Endothelial cell of umbilical vein (primary cell): Measurements from ENCODE around the gene CPNE2. TPM values are rescaled to one million over a fixed set of nuclear protein-coding genes. Genes with fewer than 3 reads are reported as not detected.
A peak's percentile ranks its signal among the peaks of the same experiment; 100 is the strongest.

Source experiments
- BruUV-seq: library from RNA; stranded (reverse); fragments of 400-500 nt; replicated peaks from 2 replicates; lab custom pipeline; 2021; lab: Mats Ljungman, UMichigan
- CTCF ChIA-PET: fragments of 300-600, 350-600 bp; sonication (Branson Sonifier 250); formaldehyde crosslinking; loops from one replicate; lab custom pipeline; 2021; ENCODE audit warnings: antibody characterized with exemption, inconsistent platforms; lab: Charles Lee
- POLR2A ChIA-PET: fragments of 300-600, 350-600 bp; sonication (Branson Sonifier 250); formaldehyde crosslinking; loops from one replicate; lab custom pipeline; 2021; ENCODE audit warnings: antibody characterized with exemption, inconsistent platforms; lab: Charles Lee
- DNase-seq: peaks from one replicate; pipeline ENCODE4 v3.0.0-alpha.2; 2011; ENCODE audit warnings: low read depth, low spot score
- FAIRE-seq: peaks from 2 replicates; lab custom pipeline; 2011; peaks lifted over from hg19 to GRCh38; lab: Jason Lieb, UNC
- H2AFZ ChIP-seq: 2 replicates; pipeline ENCODE4 v1.6.0; 2012; ENCODE audit warnings: low read depth, low read length, control low read depth, inconsistent platforms
- H3K27ac ChIP-seq: 2 replicates; pipeline ENCODE4 v1.5.1; 2011; ENCODE audit warnings: low read depth, mild to moderate bottlenecking, control low read depth, low read length, moderate library complexity; ENCODE audit not compliant: insufficient read depth
- H3K27me3 ChIP-seq, 2 experiments: 2 replicates each; pipeline versions ENCODE4 v1.6.0 to v1.6.1; 2011; ENCODE audit warnings: low read length in 2 of 2, mixed read lengths in 1 of 2; ENCODE audit not compliant: control insufficient read depth in 2 of 2, insufficient read depth in 2 of 2
- H3K36me3 ChIP-seq, 2 experiments: 2 replicates in 1 of 2; 3 replicates in 1 of 2; pipeline ENCODE4 v1.5.1; 2011; ENCODE audit warnings: low read length in 2 of 2, mild to moderate bottlenecking in 1 of 2, moderate library complexity in 1 of 2; ENCODE audit not compliant: control insufficient read depth in 2 of 2, insufficient read depth in 2 of 2; ENCODE audit errors: extremely low read depth in 1 of 2
- H3K4me1 ChIP-seq: 3 replicates; pipeline ENCODE4 v1.5.1; 2011; ENCODE audit warnings: mild to moderate bottlenecking, low read length; ENCODE audit not compliant: control insufficient read depth, insufficient read depth; ENCODE audit errors: extremely low read depth
- H3K4me2 ChIP-seq: 2 replicates; pipeline ENCODE4 v1.6.1; 2011; ENCODE audit warnings: low read length, control low read depth, mixed read lengths; ENCODE audit not compliant: insufficient read depth
- H3K4me3 ChIP-seq, 3 experiments: fragments of 200-600 bp in 1 of 3; sonication (generic), shearing (Covaris generic) in 1 of 3; replicated peaks in 1 of 3; 2 replicates each; pipeline ENCODE4 v1.5.1; 2011 to 2016; ENCODE audit warnings: control low read depth in 3 of 3, low read length in 3 of 3, mild to moderate bottlenecking in 2 of 3, inconsistent platforms in 1 of 3, low read depth in 1 of 3, moderate library complexity in 1 of 3; ENCODE audit not compliant: insufficient read depth in 1 of 3
- H3K79me2 ChIP-seq: 2 replicates; pipeline ENCODE4 v1.6.0; 2012; ENCODE audit warnings: low read length, inconsistent platforms; ENCODE audit not compliant: control insufficient read depth, insufficient read depth
- H3K9ac ChIP-seq: replicated peaks from 2 replicates; pipeline ENCODE3; 2011; ENCODE audit warnings: low read length, control low read depth; ENCODE audit not compliant: insufficient read depth; ENCODE audit errors: extremely low read depth
- H3K9me1 ChIP-seq: replicated peaks from 3 replicates; pipeline ENCODE4 v1.6.0; 2011; ENCODE audit warnings: mild to moderate bottlenecking, low read length; ENCODE audit not compliant: control insufficient read depth, insufficient read depth; ENCODE audit errors: extremely low read depth
- H3K9me3 ChIP-seq: replicated peaks from 2 replicates; pipeline ENCODE4 v1.5.1; 2012; ENCODE audit warnings: low read length, inconsistent platforms; ENCODE audit not compliant: control insufficient read depth, insufficient read depth
- H4K20me1 ChIP-seq: replicated peaks from 2 replicates; pipeline ENCODE3; 2011; ENCODE audit warnings: mild to moderate bottlenecking, low read length; ENCODE audit not compliant: control insufficient read depth, insufficient read depth; ENCODE audit errors: extremely low read depth
- CTCF ChIP-seq, 2 donors: IDR thresholded peaks; 1 replicate in 1 of 2; 2 replicates in 1 of 2; pipeline ENCODE4 v1.5.1; 2011; ENCODE audit warnings: low read length in 2 of 2, mild to moderate bottlenecking in 2 of 2, moderate library complexity in 2 of 2, control low read depth in 1 of 2, inconsistent platforms in 1 of 2, low read depth in 1 of 2; ENCODE audit not compliant: insufficient read depth in 1 of 2; ENCODE audit errors: extremely low read depth in 1 of 2
- FOS ChIP-seq: IDR thresholded peaks from 2 replicates; pipeline ENCODE4 v1.6.1; 2011; ENCODE audit warnings: mild to moderate bottlenecking, low read length, moderate library complexity, borderline replicate concordance; ENCODE audit not compliant: insufficient read depth
- GATA2 ChIP-seq: IDR thresholded peaks from 2 replicates; pipeline ENCODE4 v1.7.0; 2011; ENCODE audit warnings: low read depth, mild to moderate bottlenecking, moderate library complexity, mixed read lengths, low read length; ENCODE audit not compliant: insufficient read length, insufficient read depth
- JUN ChIP-seq: IDR thresholded peaks from 2 replicates; pipeline ENCODE4 v1.6.1; 2011; ENCODE audit warnings: borderline replicate concordance, low read depth; ENCODE audit not compliant: insufficient read length, insufficient read depth
- dilution Hi-C: fragments of 300-500 bp; cut with MboI; formaldehyde crosslinking; loops from one replicate; pipeline ENCODE4 v1.15.0; 2019; ENCODE audit warnings: low sequenced_read_pairs; ENCODE audit not compliant: extremely low pct_ligation_motif_present
- intact Hi-C: fragments of 100-400 bp; cut with micrococcal nuclease; formaldehyde crosslinking; loops from one replicate; pipeline ENCODE4 v1.10.0; 2022
- polyA plus RNA-seq, 4 experiments: library from polyadenylated mRNA; depleted of rRNA in 3 of 4; stranded (reverse) in 3 of 4; unstranded in 1 of 4; fragments of >200 nt; gene quantifications; 2 replicates each; pipeline versions ENCODE4 v1.2.1 to v1.2.3, GENCODE V29; 2011 to 2012; ENCODE audit warnings: missing spikeins in 1 of 4
- total RNA-seq: library from RNA; stranded (reverse); gene quantifications from 2 replicates; pipeline ENCODE4 v1.2.3, GENCODE V29; 2021
- TF ChIP-seq, protein P1 (sequence below): IDR thresholded peaks from 2 replicates; pipeline ENCODE4 v1.6.1; 2011; ENCODE audit not compliant: insufficient read depth, insufficient read length

Gene CPNE2
- total and polyA plus RNA-seq, 2 donors (not counting 3 experiments of a cell fraction or from before 2014, with no cell fraction given), result 91.9 to 187 TPM

GRCh38 chr16:57167538-57167937, 75.2 kb downstream of the CPNE2 start:
- H3K9me3 ChIP-seq, result no peaks in the 10 kb centered on the region
- H3K79me2 ChIP-seq, result no peaks in the 10 kb centered on the region
- H3K9me1 ChIP-seq, result no peaks in the 10 kb centered on the region
- ChIA-PET CTCF (interaction anchor here (0.6 to 5.7 kb wide), 10 partner anchors 9 to 203 kb away, joined by 3 to 71 read pairs (median 6); partner anchors contain the start of gene CPNE2), POLR2A (no interaction called here)
- H3K9ac ChIP-seq, result no peak overlapping the region
- H3K4me2 ChIP-seq, result no peak overlapping the region
- H3K27ac ChIP-seq, result no peak overlapping the region
- H3K4me3 ChIP-seq, result no peak overlapping the region
- no peak overlapping the region for H2AFZ ChIP-seq
- H4K20me1 ChIP-seq, result no peaks in the 10 kb centered on the region
- dilution Hi-C loops, result no loop called here
- H3K27me3 ChIP-seq, result no peaks in the 10 kb centered on the region
- DNase-seq, result no peak
- BruUV-seq, result no TSS peak
- no peak for FAIRE-seq
- H3K4me1 ChIP-seq, result no peaks in the 10 kb centered on the region
- TF ChIP-seq, protein P1, sequence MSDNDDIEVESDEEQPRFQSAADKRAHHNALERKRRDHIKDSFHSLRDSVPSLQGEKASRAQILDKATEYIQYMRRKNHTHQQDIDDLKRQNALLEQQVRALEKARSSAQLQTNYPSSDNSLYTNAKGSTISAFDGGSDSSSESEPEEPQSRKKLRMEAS, result no peak
- no peak for TF ChIP-seq CTCF (IDR thresholded peaks at IDR 0.05; ENCODE audit: extremely low read depth in 1 of 2, insufficient read depth in 1 of 2, low read depth in 1 of 2, low read length in 2 of 2)
- H3K36me3 ChIP-seq, result peaks cover 10 to 12% of the 10 kb centered on the region in 2 experiments
- intact Hi-C loops, result no loop called here

- Histone ChIP-seq H3K9ac (no peak overlapping the region), H3K36me3 (peaks cover 10 to 12% of the 10 kb centered on the region in 2 experiments), H3K4me1 (no peaks in the 10 kb centered on the region), H3K9me3 (no peaks in the 10 kb centered on the region), H3K4me3 (no peak overlapping the region), H4K20me1 (no peaks in the 10 kb centered on the region), H2AFZ (no peak overlapping the region), H3K9me1 (no peaks in the 10 kb centered on the region), H3K27ac (no peak overlapping the region), H3K4me2 (no peak overlapping the region), H3K79me2 (no peaks in the 10 kb centered on the region), H3K27me3 (no peaks in the 10 kb centered on the region)
- TF ChIP-seq GATA2, result no peak
- TF ChIP-seq CTCF (IDR thresholded peaks at IDR 0.05; ENCODE audit: extremely low read depth in 1 of 2, insufficient read depth in 1 of 2, low read depth in 1 of 2, low read length in 2 of 2), result peak; percentile 50 to 51
- TF ChIP-seq, protein P1, result no peak
- no peak for TF ChIP-seq JUN
- no peak for TF ChIP-seq FOS
- FAIRE-seq, result peak; percentile 83
- BruUV-seq, result no TSS peak
- peak; percentile 83 for DNase-seq
- ChIA-PET CTCF (interaction anchor here (0.6 to 5.7 kb wide), 10 partner anchors 9 to 204 kb away, joined by 3 to 71 read pairs (median 6); partner anchors contain the start of gene CPNE2), POLR2A (no interaction called here)
- intact Hi-C loops (loop anchor here (1.0 kb wide), 4 partner anchors 75 to 301 kb away; no protein-coding TSS in a partner anchor), dilution Hi-C loops (no loop called here)
Measured at GRCh38 chr16:57167953-57168352, 75.6 kb downstream of the CPNE2 start.
